GM06990 (cell line): ENCODE results near the gene MAGEA3.
"Not testable (repeated sequence)": the region's sequence is repeated elsewhere in the genome, so short reads cannot be mapped to it uniquely, and the experiment has no call there.

Experiments
- DNase-seq: peaks from one replicate; pipeline ENCODE4 v3.0.0-alpha.2; 2011; ENCODE audit not compliant: insufficient read length; ENCODE audit errors: extremely low read depth
- H3K27me3 ChIP-seq: replicated peaks from 2 replicates; pipeline ENCODE4 v1.6.0; 2011; ENCODE audit warnings: low read length; ENCODE audit not compliant: control insufficient read depth, insufficient read depth
- H3K36me3 ChIP-seq: 2 replicates; pipeline ENCODE4 v1.5.1; 2011; ENCODE audit warnings: low read length; ENCODE audit not compliant: control insufficient read depth, insufficient read depth
- H3K4me3 ChIP-seq: replicated peaks from 2 replicates; pipeline ENCODE4 v1.5.1; 2011; ENCODE audit warnings: low read depth, mild to moderate bottlenecking, control low read depth, low read length
- CTCF ChIP-seq: IDR thresholded peaks from 2 replicates; pipeline ENCODE4 v1.5.1; 2011; ENCODE audit warnings: low read length, control low read depth, mild to moderate bottlenecking, inconsistent platforms; ENCODE audit not compliant: insufficient read depth, poor library complexity, severe bottlenecking

Gene MAGEA3

GRCh38 chrX:152663086-152663485 is 35.5 kb upstream of the MAGEA3 start:
- no peak for TF ChIP-seq CTCF
- Histone ChIP-seq H3K36me3 (no peaks in the 10 kb centered on the region), H3K4me3 (no peak overlapping the region), H3K27me3 (no peaks in the 10 kb centered on the region)
- DNase-seq, result no peak

- no peak for TF ChIP-seq CTCF
- no peaks in the 10 kb centered on the region for H3K36me3 ChIP-seq
- H3K27me3 ChIP-seq, result no peaks in the 10 kb centered on the region
- H3K4me3 ChIP-seq, result no peak overlapping the region
- DNase-seq, result no peak
Measured at GRCh38 chrX:152674135-152674534, 24.5 kb upstream of the MAGEA3 start.

- not testable (repeated sequence) for H3K36me3 ChIP-seq, H3K27me3 ChIP-seq, DNase-seq, H3K4me3 ChIP-seq
Measured at GRCh38 chrX:152674652-152675051, 23.9 kb upstream of the MAGEA3 start.

GRCh38 chrX:152681012-152681411 is 17.6 kb upstream of the MAGEA3 start:
- H3K4me3 ChIP-seq, DNase-seq, H3K27me3 ChIP-seq, H3K36me3 ChIP-seq: not testable (repeated sequence)

- not testable (repeated sequence) for H3K36me3 ChIP-seq, H3K27me3 ChIP-seq, H3K4me3 ChIP-seq, DNase-seq
Measured at GRCh38 chrX:152700390-152700789, 1.8 kb downstream of the MAGEA3 start.

- not testable (repeated sequence) for H3K4me3 ChIP-seq, H3K36me3 ChIP-seq, DNase-seq, H3K27me3 ChIP-seq
Measured at GRCh38 chrX:152706500-152706899, 7.9 kb downstream of the MAGEA3 start.

- not testable (repeated sequence) for H3K27me3 ChIP-seq, H3K36me3 ChIP-seq, H3K4me3 ChIP-seq, DNase-seq
Measured at GRCh38 chrX:152709173-152709572, 10.6 kb downstream of the MAGEA3 start, which contains the start of gene CSAG2. CSAG2 (minus strand) TSS chrX:152709273; CDS start chrX:152709112, 161 bp downstream.

GRCh38 chrX:152713195-152713594 is 14.6 kb downstream of the MAGEA3 start:
- H3K27me3 ChIP-seq, DNase-seq, H3K36me3 ChIP-seq, H3K4me3 ChIP-seq: not testable (repeated sequence)

- H3K27me3 ChIP-seq, DNase-seq, H3K4me3 ChIP-seq, H3K36me3 ChIP-seq: not testable (repeated sequence)
Measured at GRCh38 chrX:152713815-152714787, 15.5 kb downstream of the MAGEA3 start, which contains the start of gene MAGEA2B. MAGEA2B (plus strand) TSS chrX:152714628; CDS start chrX:152717107, 2,479 bp downstream.
